NT2/D1 (cell line): ENCODE data around the gene SYNPO.

ENCODE experiments used
- DNase-seq: peaks from one replicate; pipeline ENCODE4 v3.0.0-alpha.2; 2011; ENCODE audit warnings: low read depth, low spot score
- H3K27me3 ChIP-seq: 2 replicates; pipeline ENCODE4 v1.6.0; 2011; ENCODE audit warnings: mild to moderate bottlenecking; ENCODE audit not compliant: insufficient read length, insufficient read depth
- H3K36me3 ChIP-seq: 2 replicates; pipeline ENCODE4 v1.6.1; 2011; ENCODE audit warnings: mild to moderate bottlenecking, low read length, mixed read lengths; ENCODE audit not compliant: insufficient read depth, insufficient read length
- H3K4me1 ChIP-seq: 2 replicates; pipeline ENCODE4 v1.5.1; 2011; ENCODE audit not compliant: insufficient read depth, insufficient read length
- H3K4me3 ChIP-seq: 2 replicates; pipeline ENCODE4 v1.5.1; 2011; ENCODE audit warnings: low read depth; ENCODE audit not compliant: insufficient read length
- H3K9ac ChIP-seq: 2 replicates; pipeline ENCODE4 v1.6.0; 2011; ENCODE audit warnings: low read depth; ENCODE audit not compliant: insufficient read length
- H3K9me3 ChIP-seq: 2 replicates; pipeline ENCODE4 v1.5.1; 2011; ENCODE audit warnings: mild to moderate bottlenecking, low read length; ENCODE audit not compliant: insufficient read depth
- SUZ12 ChIP-seq: IDR thresholded peaks from 2 replicates; pipeline ENCODE4 v1.6.1; 2011; ENCODE audit not compliant: insufficient read length, insufficient read depth; ENCODE audit errors: extremely low read depth
- YY1 ChIP-seq: IDR thresholded peaks from 2 replicates; pipeline ENCODE4 v1.6.1; 2011; ENCODE audit not compliant: insufficient read length, insufficient read depth
- ZNF274 ChIP-seq: IDR thresholded peaks from 2 replicates; pipeline ENCODE4 v1.6.1; 2011; ENCODE audit warnings: mild to moderate bottlenecking, low read depth, low read length

The SYNPO gene

DNA sequence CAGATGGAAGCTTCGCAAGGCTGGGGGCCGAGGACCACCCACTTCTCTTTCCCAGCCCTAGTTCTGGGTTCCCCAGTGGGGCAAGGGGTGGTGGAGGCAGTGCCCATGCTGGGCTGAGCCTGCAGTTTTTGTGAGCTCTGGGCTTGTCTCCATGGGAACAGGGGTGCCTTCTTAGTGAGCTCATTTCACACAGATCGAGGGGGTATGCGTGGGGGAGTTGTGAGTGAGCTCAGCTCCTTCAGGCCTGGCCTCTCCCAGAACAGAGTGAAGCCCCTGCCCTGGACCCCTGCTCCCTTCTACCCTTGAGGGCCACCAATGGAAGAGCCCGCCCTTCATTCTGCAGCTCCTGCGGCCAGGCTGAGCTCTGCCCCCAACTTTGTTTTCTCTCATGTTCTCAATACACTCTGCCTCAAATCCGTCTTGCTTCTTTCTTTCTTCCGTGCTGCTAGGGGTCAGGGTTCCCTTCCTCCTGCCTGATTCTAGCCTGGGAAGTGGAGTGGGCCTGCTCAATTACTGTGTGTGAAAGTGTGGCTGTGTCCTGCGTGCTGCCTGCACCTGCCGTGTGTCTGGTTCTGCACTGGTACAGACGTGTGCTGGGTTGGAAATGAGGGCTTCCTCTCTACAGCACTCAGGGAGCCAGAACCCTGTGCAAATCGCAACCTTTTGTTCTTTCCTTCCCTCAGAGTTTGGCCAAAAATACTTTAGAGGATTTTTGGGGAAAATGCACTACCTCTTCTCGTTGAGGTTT lies 11.6 kb downstream of the SYNPO start:
- TF ChIP-seq SUZ12 = no peak
- no peak for TF ChIP-seq ZNF274
- no peak for TF ChIP-seq YY1
- Histone ChIP-seq H3K4me1 (peaks cover 5% of the 10 kb centered on the region), H3K9me3 (no peaks in the 10 kb centered on the region), H3K9ac (peak overlapping the region; percentile 42), H3K4me3 (no peak overlapping the region), H3K36me3 (peaks cover 67% of the 10 kb centered on the region), H3K27me3 (no peaks in the 10 kb centered on the region)
- no peak for DNase-seq

DNA sequence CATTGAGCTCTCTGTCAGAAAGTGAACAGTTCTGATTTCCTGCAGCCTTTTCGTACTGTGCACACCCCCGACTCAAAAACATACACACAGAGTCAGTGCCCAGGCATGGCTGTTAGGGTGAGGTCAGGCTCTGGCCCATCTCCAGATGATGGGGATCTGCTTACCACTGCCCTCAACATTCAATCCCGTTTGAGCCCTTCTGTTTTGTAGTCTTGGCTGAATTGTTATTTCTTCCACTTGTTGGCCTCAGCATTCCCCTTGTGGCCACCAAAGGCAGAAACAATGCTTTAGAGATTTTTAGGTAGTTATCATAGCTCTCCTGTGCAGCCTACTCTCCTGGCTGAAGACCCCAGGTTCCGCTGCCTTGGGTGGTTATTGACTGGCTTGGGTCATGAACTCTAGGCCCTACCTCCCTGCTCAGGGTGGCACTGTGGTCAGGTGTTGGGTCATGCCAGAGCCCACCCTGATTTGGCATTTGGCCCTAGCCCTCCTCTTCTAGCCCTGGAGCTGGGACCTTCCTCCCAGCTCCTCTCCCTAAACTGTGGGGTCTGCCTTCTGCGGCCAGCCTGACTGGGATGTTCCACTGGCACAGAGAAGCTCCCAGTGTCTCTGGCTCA lies 12.8 kb downstream of the SYNPO start:
- no peak overlapping the region for H3K9ac ChIP-seq
- H3K36me3 ChIP-seq = peaks cover 58% of the 10 kb centered on the region
- H3K4me1 ChIP-seq = peaks cover 7% of the 10 kb centered on the region
- no peaks in the 10 kb centered on the region for H3K27me3 ChIP-seq
- TF ChIP-seq YY1 (no peak), ZNF274 (no peak), SUZ12 (no peak)
- H3K4me3 ChIP-seq = no peak overlapping the region
- DNase-seq = no peak
- H3K9me3 ChIP-seq = no peaks in the 10 kb centered on the region

DNA sequence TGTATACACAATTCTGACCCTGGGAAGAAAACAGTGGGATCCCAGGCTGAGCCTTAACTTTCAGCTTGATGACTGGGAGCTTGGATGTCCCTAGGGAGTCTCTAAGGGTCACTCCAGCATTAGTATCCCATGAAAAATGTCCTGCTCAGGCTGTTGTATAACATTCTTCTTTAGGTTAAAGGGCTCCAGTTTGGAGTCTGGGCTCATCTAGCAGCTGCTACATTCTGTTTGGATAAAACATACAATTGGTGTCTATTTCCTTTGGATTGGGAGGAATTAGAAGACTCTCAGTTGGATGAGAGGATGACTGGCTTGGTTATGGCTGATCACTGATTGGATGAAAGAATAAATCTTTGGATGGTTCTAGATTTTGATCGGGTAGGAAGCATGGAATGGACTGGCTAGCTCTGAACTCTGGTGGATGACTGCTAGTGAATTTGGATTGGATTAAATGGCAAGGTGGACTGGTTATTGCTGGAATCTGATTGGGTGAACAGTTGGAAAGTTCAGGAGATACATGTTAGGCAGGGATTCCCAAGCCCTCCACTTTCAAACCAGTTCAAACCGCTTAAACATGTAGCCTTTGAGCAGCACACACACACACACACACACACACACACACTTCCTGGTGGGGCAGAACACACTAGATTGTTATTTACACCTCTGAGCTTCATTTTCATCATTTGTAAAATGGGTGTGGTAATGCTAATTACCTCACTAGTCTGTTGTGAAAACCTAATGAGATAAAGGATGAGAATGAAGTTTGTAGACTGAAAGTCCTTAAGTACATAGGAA lies 13.5 kb downstream of the SYNPO start:
- H3K4me1 ChIP-seq = peaks cover 7% of the 10 kb centered on the region
- H3K27me3 ChIP-seq = no peaks in the 10 kb centered on the region
- peaks cover 51% of the 10 kb centered on the region for H3K36me3 ChIP-seq
- no peaks in the 10 kb centered on the region for H3K9me3 ChIP-seq
- no peak overlapping the region for H3K4me3 ChIP-seq
- DNase-seq = no peak
- H3K9ac ChIP-seq = no peak overlapping the region
- TF ChIP-seq ZNF274 = no peak

DNA sequence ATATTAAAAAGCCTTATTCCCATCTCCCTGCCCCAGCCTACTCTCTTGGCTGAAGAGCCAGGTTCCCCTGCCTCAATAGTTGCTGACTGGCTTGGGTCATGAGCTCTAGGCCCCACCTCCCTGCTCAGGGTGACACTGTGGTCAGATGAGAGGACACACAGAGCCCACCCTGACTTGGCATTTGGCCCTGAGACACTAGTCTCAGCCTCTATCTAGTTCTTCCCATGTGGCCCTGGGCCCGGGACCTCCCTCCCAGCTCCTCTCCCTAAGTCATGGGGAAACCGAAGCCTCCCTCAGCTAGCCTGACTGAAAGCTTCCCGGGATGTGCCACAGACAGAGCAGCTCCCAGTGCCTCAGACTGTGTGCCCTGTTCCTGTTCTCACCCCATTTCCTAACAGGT lies 14.8 kb downstream of the SYNPO start:
- no peak overlapping the region for H3K4me3 ChIP-seq
- DNase-seq = no peak

DNA sequence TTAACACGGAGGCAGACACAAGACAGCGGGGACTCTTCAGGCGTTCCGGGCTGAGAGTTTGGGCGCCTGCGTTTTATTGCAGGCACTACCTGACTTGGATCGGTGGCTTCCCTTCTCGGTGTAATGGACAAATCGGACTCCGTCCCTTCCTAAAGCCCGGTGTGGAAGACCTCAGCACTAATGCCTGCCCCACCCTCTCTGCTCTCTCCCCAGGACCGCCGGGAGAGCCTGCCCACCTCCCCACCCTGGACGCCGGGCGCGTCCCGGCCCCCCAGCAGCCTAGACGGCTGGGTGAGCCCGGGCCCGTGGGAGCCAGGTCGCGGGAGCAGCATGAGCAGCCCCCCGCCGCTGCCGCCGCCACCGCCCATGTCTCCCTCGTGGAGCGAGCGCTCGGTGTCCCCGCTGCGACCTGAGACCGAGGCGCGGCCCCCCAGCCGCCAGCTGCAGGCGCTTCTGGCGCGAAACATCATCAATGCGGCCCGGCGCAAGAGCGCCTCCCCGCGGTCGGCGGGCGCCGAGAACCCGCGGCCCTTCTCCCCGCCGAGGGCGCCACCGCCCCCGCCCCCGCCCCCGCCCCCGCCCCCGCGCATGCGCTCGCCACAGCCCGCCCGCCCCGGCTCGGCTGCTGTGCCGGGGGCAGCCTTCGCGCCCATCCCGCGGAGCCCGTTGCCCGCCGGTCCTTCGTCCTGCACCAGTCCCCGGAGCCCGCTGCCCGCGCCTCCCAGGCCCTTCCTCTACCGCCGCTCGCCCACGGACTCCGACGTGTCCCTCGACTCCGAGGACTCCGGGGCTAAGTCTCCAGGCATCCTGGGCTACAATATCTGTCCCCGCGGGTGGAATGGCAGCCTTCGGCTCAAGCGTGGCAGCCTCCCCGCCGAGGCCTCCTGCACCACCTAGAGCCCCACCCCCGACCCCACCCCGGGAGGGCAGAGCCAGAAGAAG lies 16.0 kb downstream of the SYNPO start:
- peak overlapping the region; percentile 57 for H3K4me3 ChIP-seq
- peak overlapping the region; percentile 88 for H3K9ac ChIP-seq
- peaks cover 15% of the 10 kb centered on the region for H3K4me1 ChIP-seq
- peaks cover 27% of the 10 kb centered on the region for H3K36me3 ChIP-seq
- TF ChIP-seq SUZ12 (no peak), YY1 (no peak), ZNF274 (no peak)
- no peaks in the 10 kb centered on the region for H3K27me3 ChIP-seq
- H3K9me3 ChIP-seq = no peaks in the 10 kb centered on the region
- no peak for DNase-seq

More for the DNA sequence above, 14.8 kb downstream of the SYNPO start:
- H3K4me1 ChIP-seq = peaks cover 10% of the 10 kb centered on the region
- H3K27me3 ChIP-seq = no peaks in the 10 kb centered on the region
- H3K9me3 ChIP-seq = no peaks in the 10 kb centered on the region
- H3K9ac ChIP-seq = peak overlapping the region; percentile 2
- peaks cover 38% of the 10 kb centered on the region for H3K36me3 ChIP-seq
- no peak for TF ChIP-seq ZNF274
- no peak for TF ChIP-seq YY1
- TF ChIP-seq SUZ12 = no peak

DNA sequence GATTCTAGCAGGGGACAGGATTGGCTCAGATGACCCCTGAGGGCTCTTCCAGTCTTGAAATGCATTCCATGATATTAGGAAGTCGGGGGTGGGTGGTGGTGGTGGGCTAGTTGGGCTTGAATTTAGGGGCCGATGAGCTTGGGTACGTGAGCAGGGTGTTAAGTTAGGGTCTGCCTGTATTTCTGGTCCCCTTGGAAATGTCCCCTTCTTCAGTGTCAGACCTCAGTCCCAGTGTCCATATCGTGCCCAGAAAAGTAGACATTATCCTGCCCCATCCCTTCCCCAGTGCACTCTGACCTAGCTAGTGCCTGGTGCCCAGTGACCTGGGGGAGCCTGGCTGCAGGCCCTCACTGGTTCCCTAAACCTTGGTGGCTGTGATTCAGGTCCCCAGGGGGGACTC lies 17.7 kb downstream of the SYNPO start:
- H3K36me3 ChIP-seq = peaks cover 10% of the 10 kb centered on the region
- TF ChIP-seq ZNF274 = no peak
- no peak for TF ChIP-seq YY1
- no peak for TF ChIP-seq SUZ12
- no peaks in the 10 kb centered on the region for H3K9me3 ChIP-seq
- H3K4me1 ChIP-seq = peaks cover 15% of the 10 kb centered on the region
- DNase-seq = no peak
- no peaks in the 10 kb centered on the region for H3K27me3 ChIP-seq
- no peak overlapping the region for H3K4me3 ChIP-seq
- no peak overlapping the region for H3K9ac ChIP-seq
